ENCODE data around the gene CCN5.
"Not testable (repeated sequence)": the region's sequence is repeated elsewhere in the genome, so short reads cannot be mapped to it uniquely, and the experiment has no call there.

The CCN5 gene

DNA sequence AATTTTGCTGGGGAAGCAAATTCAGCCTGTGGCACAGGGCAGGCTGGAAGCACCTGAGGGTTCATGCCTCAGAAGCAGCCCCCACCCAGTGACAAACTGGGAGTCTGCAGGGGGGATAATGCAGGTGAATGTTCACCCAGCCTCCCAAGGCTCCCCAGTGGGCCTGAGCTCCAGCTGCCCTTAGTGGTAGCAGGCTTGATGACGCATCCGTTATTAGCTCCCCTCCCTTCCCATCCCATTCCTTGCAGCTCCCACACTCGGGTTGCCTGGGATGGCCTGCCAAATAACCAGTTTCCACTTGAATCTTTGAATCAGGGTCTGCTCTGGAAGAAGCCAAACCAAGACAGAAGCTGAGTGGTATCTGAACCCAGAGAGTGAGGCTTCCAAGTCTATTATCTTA is 46.3 kb downstream of the CCN5 start:
- no peak for DNase-seq

DNA sequence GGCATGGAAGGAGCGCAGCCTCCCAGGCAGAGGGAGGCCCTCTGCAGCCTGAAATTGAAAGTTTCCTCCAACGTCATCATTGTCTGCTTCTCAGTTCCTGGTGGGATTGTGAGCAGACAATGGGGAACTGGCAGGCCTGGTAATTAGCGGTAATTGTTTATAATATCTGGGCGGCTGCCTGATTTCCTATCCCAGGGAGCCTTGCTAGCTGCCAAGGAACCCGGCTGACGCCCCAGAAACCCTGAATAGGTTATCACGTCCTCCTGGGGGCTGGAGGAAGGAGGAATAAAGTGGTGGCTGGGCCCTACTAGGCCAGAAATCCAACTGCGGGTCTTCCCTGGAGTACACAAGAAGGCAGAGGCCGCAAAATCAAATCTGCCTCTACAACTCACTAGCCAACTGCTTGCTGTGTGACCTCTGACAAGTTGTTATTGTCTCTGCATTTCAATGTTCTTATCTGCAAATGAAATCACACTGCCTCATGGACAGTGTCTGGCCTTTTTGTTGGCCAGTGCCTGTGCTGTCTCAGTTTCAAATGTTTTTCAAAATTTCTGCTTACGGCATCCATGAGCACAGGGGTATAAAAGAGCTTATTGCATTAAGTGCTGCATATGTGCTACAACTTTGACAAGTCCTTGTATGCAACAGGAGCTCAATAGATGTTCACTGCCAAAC is 47.4 kb downstream of the CCN5 start:
- DNase-seq: no peak

DNA sequence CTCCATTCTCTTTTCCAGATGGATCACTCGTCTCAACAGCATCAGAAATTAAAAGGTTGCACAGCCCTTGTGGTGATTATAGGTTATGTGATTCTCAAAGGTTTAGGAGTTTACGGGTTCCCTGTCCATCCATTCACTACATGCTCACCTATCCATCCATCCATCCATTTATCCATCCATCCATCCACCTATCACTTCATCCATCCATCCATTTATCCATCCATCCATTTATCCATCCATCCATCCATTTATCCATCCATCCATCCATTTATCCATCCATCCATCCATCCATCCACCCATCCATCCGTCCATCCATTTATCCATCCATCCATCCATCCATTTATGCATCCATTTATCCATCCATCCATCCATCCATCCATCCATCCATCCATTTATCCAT is 48.6 kb downstream of the CCN5 start:
- not testable (repeated sequence) for DNase-seq

DNA sequence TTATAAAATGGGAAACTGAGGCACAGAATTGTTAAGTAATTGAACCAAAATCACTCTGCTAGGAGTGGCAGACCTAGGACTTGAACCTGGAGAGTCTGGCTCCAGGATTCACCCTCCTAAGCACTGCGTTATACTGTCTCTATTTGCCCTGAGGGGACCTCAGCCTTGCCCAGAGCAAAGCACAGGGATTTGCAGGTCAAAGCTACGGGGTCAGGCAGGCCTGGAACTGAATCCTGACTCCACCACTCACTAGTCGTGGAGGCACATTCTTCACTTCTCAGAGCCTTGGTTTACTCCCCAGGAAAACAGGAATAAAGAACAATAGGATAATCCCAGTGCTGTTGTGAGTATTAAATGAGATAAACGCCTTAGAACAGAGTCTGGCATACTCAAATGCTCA is 49.9 kb downstream of the CCN5 start:
- DNase-seq: no peak

DNA sequence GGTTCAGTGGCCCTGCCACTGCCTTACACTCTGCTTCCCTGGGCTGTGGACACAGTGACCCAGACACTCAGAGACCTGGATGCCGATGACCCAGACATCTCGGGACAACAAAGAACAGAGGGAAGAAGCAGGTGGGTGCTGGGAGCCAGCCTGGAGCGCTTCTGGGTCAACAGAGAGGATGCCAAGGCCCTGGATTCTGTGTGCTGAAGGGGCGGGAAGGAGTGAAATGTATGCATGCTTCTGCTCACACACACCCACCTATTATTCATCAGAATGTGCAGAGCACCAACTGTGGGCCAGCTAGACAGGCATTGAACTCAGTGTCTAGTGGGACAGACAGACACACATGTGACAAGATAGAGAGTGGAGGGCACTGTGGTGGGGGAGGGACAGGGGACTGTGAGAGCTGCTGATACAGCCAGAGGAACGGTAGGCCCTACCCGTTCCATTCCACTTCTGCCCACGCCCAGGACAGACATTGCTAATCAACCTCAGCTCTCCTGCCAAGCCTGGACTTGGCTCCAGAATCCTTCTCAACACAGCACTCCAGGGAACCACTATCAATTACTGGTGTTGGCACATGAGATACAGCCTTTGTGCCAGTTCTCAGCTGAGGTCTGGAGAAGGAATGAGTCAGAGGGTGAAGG is 50.7 kb downstream of the CCN5 start:
- DNase-seq: no peak

DNA sequence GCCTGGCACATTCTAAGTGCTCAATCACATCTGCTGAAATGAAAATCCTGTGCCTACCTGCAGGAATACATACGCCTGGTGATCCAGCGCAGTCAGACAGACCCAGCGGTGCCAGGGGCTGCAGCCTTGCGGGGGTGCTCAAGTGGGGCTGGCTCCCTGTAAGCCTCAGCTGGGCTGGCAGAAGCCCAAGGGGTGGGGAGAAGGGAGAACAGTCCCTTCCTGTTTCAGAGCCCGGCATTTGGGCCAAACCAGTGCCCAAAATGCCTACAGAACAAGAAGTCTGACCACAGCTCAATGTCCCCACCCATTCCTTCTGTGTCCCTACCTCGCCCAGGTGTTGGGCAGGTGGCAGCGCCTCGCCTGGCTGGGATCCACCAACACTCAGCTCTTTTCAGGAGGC is 53.1 kb downstream of the CCN5 start:
- DNase-seq: no peak

DNA sequence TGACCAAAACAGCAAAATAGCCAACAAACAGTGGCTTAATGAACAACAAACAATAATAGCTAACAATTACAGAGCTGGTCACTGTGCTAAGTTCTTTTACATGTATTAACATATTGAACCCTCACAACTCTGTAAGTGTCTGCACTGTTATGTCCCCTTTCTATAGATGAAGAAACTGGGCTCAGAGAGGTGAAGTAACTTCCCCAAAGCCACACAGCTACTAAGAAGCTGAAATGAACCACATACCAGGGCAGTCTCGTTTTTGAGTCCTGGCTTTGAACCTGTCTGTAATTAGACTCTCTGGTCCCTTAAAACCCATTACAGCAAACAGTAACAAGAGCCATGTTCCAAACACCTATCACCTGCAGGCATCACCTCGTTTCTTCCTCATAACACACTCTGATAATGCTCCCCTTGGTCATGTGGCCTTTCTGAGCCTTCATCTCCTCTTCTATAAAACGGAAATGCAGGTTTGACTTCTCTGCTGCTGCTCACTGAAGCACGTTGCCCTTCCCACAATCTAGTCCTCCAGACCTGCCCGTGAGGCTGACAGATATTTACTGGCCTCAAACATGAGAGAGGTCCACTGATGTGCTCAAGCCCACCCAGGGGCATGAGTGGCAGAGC is 53.8 kb downstream of the CCN5 start:
- no peak for DNase-seq

DNA sequence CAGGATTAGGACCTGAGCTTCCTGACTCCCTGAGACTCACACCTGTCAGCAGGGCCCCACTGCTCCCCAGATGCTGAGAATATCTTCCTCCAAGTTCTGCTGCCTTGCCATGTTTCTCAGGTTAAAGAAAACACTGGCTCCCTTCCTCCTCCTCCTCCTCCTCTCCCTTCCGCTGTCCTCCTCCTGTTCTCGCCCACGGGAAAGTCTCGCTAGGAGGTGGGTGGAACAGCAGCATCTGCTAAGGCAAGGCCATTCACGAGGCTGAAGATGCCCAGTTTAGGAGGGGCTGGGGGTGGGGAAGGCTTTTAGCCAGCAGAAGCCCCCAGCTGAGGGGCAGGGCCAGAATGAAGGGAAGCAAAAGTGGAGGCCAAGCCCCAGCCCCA is 54.3 kb downstream of the CCN5 start:
- DNase-seq: no peak

DNA sequence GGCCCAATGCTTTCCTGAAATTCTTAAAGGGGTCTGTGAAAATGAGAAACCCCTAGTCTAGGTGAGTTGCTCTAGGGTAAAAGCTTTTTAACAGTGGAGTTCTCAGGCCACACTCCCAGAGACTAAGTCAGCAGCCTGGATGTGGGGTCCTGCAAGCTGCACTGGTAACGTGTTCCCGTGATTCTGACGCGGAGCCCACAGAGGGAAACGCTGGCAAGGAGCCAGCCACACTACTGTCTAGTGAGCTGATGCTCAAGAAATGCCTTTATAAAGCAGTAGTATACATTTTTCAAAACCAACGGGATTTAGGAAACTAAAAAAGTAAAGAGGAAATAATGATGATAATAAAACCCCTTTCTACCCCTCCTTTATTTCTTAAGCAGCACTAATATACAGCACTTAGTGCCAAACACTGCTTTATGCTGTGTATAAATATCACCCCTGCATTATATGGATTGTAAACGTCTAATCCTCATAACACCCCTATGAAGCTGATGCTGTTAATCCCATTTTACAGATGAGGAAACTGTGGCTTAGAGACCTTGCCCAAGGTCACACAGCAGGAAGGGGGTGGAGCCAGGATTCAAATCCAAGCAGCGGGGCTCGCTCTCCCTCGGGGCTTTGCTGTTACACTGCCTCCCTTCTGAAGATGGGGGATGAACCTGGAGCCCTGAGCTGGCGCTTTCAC is 55.5 kb downstream of the CCN5 start:
- no peak for DNase-seq

DNA sequence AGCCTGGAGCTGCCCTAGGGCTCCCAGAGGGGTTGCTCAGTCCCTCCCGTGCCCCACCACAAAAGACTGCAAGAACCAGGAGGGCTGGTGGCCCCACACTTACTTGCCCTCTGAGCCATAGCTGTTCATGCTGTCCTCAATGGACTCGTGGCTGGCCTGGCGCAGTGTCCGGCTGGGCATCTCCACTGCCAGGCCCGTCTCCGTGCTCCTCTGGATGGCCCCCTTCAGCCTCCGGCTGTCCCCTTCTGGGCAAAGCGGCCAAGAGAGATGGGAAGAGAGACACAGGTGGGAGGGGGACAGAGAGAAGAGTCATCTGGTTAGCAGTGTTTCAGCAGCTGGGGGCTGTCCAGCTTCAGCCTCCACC is 56.0 kb downstream of the CCN5 start:
- DNase-seq: no peak

DNA sequence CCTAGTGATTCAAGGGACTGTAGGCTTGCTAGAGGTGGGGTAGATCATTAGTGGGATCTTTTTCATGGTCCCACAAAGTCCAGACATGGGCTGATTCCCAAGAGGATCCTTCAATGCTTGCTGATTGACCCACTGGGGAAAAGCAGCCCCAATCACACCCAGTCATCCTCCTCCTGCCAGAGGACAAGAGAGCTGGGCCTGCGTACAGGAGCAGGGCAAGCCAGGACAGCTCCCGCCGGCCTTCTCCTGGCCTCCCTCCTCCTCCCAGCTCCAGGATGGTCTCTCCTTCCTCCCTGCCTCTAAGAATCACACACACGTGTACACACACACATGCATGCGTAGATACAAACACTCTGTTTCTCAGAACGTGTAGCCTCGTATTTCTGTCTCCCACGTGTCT is 57.5 kb downstream of the CCN5 start:
- DNase-seq: no peak

DNA sequence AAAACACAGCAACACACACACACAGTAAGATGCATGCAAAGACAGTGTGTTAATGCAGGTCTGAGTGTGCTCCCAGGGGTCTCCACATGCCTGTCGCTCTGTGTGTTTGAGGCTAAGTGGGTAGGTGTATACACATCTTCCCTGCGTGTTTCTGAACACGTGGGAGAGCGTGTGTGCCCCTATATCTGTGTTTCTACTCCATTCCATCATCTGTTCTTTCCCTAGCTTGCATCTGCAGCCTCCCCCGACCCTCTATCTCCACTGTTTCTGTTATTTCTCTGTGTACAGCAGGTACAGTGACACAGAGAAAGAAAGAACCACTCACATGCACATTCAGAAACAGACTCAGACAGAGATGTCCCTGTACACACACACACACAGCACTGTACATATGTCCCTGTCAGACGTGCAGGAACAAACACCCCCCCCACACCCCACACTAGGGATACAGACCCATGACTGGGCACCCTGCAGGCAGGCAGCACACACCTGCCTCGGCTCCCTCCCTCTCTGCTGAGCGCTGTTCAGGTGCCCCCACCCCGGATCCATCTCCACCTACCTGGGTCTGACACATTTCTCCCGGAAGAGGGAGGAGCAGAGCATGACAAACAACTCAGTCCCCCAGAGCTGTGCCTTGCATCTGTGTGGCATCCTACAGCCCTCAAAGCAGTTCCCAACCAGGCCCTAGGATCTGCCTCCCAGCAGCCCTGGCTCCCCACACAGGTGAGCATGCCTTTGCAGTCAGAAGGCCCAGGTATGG is 58.1 kb downstream of the CCN5 start:
- no peak for DNase-seq

DNA sequence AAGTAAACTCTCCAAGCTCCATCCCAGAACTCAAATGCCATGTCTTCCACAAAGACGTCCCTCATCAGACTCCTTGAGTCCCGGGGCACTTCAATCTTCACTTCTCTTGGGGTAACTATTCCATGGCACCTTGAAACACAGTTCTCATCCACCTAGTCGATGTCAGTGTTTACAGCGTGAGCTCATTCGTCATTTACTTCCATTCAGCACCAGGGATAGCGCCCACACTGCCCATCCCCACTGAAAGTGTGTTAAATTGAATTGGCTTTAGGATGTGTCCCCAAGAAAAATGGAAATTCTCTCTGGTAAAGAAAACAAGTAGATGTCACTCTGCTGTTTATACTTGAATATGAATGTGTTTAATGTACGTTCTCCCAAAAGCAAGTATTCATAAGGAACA is 61.8 kb downstream of the CCN5 start:
- no peak for DNase-seq

Measured in activated CD8-positive, alpha-beta memory T cell treated with anti-CD3 and anti-CD28 coated beads, Interleukin-2, amount 50 U/mL, for 48 hours (primary cell).